Measurements from ENCODE around the gene CBL. TPM values are rescaled to one million over a fixed set of nuclear protein-coding genes. Genes with fewer than 3 reads are reported as not detected.

The CBL gene
- total RNA-seq, 1 experiment from 2014 or later, result 5.7 TPM

DNA sequence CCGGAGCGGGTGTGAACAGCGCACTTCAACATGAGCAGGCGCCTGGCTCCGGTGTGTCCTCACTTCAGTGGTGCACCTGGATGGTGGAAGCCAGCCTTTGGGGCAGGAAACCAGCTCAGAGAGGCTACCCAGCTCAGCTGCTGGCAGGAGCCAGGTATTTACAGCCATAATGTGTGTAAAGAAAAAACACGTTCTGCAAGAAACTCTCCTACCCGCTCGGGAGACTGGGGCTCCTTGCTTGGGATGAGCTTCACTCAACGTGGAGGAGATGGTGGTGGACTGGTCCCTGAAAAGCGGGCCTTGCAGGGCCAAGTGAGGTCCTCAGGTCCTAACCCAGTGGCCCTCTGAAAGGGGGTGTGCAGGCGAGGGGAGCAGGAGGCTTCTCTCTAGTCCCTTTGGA is 103.3 kb downstream of the CBL start:
- Histone ChIP-seq H3K4me3 (no peak overlapping the region), H3K9me3 (no peaks in the 10 kb centered on the region), H3K36me3 (no peaks in the 10 kb centered on the region), H3K27me3 (no peaks in the 10 kb centered on the region)
- no peak for DNase-seq

DNA sequence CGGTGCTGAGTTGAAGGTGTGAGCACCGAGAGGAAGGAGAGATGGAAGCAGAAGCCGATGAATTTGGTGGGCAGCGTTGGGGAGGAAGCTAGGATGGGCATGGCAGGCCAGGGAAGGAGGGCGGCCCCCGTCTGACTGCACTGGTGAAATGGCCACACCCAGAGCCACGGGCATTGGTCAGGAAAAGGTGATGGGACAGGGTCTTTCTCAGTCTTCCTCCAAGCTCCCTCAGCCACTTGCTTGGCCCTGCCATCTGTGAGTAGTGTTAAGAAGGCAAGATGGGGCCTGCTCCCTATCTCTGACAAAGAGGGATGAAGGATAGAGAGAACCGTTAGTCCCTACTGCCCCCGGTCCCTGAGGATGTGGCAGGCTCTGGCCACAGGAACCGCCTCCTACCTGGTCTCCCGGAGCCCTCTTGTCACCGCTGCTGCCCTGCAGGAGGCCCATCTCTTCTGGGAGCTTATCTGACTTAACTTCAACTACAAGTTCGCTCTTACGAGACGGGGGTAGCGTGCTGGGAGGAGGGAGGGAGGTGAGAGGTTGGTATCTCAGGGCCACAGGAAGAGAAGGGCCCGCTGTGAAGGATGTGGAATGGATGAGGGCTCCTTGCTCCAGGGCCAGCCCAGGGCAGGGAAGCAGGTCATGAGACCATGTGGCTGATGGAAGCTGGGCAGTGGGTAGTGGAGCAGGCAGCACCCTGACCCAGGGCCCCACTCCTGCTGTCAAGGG is 104.0 kb downstream of the CBL start:
- no peaks in the 10 kb centered on the region for H3K36me3 ChIP-seq
- no peaks in the 10 kb centered on the region for H3K9me3 ChIP-seq

DNA sequence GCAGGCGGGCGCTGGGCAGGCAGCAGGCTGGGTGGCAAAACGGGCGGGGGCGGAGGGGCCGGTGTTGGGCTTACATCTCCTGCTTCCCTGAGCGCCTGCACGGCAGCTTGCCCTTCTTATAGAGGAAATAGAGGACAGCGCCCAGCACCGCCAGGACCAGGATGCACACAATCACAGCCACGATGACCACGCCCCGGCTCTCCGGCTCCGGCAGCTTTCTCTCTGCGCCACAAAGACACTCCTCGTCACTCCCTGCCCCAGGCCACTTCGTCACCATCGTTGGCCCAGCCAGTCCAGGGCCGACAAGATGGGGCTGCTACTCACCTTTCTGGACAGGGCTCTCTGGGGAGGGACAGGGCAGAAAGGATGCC is 104.5 kb downstream of the CBL start:
- no peaks in the 10 kb centered on the region for H3K36me3 ChIP-seq
- DNase-seq, result no peak
- H3K27me3 ChIP-seq, result no peaks in the 10 kb centered on the region
- no peak overlapping the region for H3K4me3 ChIP-seq
- H3K9me3 ChIP-seq, result no peaks in the 10 kb centered on the region

More for the DNA sequence above, 104.0 kb downstream of the CBL start:
- no peak for DNase-seq
- H3K27me3 ChIP-seq, result no peaks in the 10 kb centered on the region
- H3K4me3 ChIP-seq, result no peak overlapping the region

DNA sequence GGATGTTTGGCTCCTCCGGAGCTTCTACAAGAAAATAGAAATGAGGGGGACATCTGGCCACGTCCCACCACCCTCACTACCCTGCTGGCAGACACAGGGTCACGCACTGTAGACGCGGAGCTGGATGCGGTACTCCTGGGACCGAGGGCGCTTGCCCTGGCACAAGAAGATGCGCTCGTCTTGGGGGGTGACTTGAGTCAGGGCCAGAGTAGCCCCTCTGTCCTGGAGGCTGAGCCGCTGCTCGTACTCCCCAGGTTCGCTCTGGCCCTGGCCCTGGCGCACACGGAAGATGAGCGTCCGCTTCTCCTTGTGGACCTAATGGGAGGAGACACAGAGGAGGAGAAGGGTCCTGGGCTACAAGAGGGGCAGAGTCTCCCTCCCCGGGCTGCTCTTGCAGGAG is 108.6 kb downstream of the CBL start:
- Histone ChIP-seq H3K27me3 (peaks cover 9% of the 10 kb centered on the region), H3K9me3 (no peaks in the 10 kb centered on the region), H3K36me3 (no peaks in the 10 kb centered on the region), H3K4me3 (no peak overlapping the region)
- no peak for DNase-seq

DNA sequence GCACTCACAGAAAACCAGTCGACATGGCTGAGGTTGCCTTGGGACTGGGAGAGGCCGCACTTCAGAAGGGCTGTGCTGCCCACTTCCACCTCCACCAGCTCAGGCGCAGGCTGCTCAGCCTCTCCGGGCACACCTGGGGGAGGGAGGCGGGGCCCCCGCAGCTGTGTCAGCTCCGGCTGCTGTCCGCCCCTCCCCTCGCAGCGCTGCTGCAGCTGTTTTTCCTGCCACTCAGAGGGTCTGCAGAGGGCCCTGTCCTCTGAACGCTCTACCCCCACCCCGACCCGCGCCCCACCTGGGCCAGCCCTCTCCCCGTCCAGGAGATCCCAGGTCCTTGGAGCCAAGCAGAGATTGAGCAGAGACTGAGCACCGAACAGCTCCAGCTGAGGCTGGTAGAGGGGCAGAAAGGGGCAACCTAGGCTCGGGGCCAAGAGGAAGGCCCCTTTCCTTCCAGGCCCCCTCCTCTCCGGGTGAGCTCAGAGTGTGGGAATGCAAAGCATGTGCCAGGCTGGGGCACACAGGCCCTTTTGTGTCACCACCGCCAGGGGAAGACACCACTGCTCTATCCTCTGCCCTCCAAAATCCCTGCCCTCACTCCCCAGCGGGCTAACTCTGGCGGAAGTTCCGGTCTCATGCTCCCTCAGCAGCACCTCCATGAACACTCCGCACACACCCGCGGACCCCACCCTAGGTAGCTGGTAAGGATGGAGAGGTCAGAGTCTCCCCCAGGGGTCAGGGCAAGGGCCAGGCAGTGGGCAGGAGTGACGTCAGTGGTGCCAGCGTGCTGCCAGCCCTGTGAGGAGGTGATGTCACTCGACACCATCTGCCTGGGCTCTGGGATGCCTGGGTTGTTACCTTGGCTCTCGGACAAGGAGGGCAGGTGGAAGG is 109.2 kb downstream of the CBL start:
- Histone ChIP-seq H3K9me3 (no peaks in the 10 kb centered on the region), H3K36me3 (no peaks in the 10 kb centered on the region), H3K4me3 (no peak overlapping the region), H3K27me3 (peaks cover 9% of the 10 kb centered on the region)
- peak; percentile 19 for DNase-seq

DNA sequence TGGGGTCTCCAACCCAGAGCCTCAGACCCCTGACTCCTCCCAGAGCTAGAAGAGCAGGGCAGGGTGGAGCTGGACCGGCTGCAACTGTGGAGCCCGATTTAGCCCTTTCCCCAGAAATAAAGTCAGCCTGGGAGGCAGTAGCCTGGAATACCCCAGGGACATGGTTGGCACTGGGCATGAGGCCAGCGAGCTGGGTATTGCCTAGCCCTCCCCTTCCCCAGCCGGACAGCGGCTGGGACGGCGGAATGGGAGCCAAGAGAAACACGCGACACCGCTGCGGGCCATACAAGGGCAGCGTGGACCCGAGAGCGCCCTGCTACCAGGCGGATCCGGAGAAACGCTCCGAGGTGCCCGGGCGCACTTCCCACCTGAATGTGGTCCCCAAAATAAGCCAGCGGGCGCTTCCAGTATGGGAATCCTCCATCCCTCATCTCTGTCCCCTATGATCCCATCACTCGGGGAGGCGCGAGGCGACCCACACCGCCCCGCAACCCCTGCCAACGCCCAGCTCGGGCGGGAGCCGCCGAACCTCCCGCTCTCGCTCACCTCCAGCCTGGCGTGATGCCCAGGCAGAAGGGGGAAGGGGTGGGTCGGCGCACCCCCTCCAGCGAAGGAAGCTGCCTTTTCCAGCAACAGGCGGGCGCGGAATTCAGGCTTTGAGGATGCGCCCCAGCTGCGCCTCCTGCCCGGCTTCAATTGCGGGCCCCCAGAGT is 110.0 kb downstream of the CBL start:
- no peak for DNase-seq
- Histone ChIP-seq H3K36me3 (no peaks in the 10 kb centered on the region), H3K4me3 (peak overlapping the region; percentile 41), H3K27me3 (peaks cover 9% of the 10 kb centered on the region), H3K9me3 (no peaks in the 10 kb centered on the region)

DNA sequence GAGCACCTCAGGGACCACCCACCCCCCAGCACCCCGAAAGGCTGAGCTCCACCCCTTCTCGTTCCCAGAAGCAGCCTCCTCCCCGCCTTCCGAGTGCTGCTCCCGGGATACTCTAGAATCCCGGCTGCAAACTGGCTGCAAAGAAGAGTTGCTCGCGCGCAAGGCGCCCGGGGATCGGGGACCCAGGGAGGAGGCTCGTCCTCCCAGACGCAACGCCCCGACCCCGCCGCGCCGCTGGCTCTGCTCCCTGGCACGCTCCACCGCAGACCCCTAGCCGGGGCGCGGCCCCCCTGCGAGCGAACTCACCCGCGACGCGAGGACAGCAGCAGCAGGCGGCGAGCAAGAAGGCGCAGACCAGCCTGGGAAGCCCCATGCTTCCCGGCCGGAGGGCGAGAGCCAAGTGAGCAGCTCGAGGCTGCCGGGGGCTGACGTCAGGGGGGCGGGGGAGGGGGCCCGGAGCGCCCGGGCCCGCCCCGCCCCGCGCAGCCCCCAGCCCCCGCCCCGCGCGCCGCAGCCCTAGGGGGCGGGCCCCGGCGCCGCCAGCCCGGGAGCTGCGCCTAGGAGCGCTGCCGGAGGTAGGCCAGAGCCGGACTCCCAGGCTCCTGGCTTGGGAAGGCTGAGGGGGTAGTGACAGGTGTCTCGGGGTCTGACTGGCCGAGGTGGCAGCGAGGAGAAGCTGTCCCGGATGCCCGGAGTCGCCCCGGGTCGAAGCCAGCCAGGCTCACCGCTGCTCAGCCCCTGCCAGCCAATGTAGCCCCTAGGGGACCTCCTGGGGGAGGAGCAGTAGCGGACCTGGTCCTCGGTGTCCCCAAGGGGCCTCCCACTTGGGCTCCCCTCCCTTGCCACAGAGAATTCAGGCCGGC is 110.8 kb downstream of the CBL start, which contains the start of gene MCAM:
Gene MCAM, minus strand, starts transcription at position 402 of the 863 bp plus-strand sequence. Its CDS starts 29 bp downstream, at position 373.
- no peaks in the 10 kb centered on the region for H3K9me3 ChIP-seq
- no peaks in the 10 kb centered on the region for H3K36me3 ChIP-seq
- H3K4me3 ChIP-seq, result peak within 1 kb of the TSS; percentile 41
- peak; percentile 16 for DNase-seq
- H3K27me3 ChIP-seq, result peaks cover 9% of the 10 kb centered on the region

DNA sequence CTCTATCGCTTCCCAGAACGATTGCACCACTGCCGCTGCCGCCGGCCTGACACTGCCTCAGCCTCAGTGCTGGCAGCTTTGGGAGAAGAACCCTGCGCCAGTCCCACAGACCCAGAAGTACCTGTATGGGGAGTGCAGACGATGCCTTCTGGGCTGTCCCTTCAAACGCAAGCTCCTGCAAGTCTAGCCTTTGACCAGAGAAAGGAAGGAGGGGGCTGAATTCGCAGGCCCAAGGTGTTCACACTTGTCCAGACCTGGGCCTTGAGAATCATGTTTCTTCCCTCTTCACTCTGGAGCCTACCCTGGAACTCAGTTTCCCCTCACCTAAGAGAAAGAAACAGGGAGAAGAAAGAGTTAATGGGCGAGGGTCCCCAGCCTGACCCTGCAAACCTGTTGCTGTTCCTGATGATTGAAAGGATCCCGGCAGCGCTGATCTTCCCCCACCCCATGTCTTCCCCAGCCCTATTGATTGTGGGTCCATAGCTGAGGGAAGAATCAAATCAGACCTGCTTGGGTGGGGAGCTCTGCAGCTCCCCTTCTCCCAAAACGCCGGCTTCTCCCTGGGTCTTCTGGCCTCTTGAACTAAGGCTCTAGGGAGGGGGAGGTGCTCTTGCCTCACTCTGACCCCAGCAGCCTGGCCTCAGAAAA is 111.6 kb downstream of the CBL start:
- H3K36me3 ChIP-seq, result no peaks in the 10 kb centered on the region
- no peak overlapping the region for H3K4me3 ChIP-seq
- no peaks in the 10 kb centered on the region for H3K9me3 ChIP-seq
- peaks cover 9% of the 10 kb centered on the region for H3K27me3 ChIP-seq
- DNase-seq, result no peak

DNA sequence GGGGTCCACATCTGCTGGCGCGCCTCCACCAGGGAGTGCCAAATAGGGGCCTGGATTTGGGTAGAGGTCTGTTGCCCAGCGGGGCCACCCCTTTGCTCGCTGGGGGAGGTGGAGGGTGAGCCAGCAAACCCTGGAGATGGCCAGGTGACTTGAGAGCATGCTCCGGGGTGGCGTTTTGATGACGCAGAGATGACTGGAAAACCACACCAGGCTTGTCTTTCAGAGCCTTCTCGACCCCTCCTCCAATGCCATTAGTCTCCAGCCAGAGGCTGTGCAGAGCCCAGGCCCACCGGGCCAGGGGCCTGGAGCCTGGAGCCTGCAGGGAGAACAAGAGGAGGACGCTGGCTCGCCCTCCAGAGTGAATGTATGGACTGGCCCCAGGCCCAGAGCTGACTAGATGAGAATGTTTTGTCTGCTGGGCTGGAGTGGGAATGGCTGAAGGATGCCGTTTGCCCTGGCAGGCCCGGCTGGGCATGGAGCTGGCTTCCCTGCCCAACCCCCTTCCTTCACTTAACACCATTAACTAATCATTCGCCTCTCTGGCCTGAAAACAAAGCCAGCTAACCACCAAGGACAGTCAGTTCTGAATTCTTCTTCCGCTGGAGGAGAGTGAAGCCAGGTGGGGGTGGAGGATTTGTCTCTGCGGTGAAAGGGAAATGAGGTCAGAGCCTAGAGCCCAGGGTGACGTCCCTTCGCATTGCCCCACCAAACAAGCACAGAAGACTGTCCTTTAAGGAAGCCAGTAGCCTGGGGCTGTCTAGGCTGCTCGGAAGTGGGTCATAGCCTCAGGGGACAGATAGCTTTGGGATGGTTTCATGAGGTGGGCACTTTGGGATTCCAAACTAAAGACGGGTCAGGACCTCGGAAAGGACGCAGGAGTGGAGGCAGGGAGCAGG is 112.3 kb downstream of the CBL start:
- no peaks in the 10 kb centered on the region for H3K36me3 ChIP-seq
- no peak overlapping the region for H3K4me3 ChIP-seq
- peaks cover 9% of the 10 kb centered on the region for H3K27me3 ChIP-seq
- peak; percentile 74 for DNase-seq
- H3K9me3 ChIP-seq, result no peaks in the 10 kb centered on the region

DNA sequence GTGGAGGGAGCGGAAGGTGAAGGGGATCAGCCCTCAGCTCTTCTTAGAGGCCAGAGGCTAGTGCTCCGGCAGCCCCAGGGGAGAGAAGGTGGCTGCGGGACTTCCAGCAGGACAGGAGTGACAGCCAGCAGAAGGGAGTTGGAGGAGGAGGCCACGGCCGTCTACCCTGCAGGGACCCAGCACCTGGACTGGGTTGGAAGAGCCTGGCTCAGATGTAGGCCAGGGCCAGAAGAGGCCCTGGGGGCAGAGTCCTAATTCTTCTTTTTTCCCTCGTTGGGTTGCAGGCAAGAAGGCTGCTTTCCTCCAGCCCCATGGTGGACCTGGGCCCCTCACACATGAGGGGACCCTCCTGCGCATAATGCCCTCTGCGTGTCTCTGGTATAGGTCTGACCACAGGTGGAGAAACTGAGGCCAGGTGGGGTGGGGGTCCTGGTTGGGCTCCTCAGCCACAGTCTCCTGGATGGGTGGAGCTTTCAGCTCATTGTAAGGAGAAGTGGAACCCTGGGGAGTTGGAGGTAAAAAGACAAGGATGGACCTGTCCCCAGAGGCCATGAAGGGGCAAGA is 113.1 kb downstream of the CBL start:
- Histone ChIP-seq H3K27me3 (peaks cover 9% of the 10 kb centered on the region), H3K9me3 (no peaks in the 10 kb centered on the region), H3K4me3 (no peak overlapping the region), H3K36me3 (no peaks in the 10 kb centered on the region)
- no peak for DNase-seq

DNA sequence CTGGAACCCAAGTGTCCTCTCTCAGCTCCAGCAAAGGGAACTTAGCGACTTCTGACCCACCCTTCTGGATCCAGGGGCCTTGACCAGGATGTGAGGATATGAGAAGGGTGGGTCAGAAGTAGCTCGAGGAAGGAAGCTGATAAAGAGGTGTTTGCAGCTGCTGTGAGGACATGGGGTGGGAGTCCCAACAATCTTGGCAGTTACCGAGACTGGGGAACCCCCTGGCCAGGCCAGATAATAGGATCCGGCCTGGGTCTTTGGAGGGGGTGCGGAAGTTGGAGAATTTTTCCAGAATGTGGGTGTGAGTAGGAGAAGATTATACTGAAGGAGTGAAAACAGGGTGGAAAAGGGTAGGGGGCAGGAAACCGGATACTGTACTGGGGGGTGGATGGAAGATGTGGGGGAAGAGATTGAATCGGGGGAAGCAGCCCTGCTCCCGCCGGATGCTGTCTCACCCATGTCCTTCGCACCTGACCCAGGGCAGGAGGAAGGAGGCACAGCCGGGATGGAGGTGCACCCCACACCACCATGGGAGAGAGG is 113.6 kb downstream of the CBL start:
- Histone ChIP-seq H3K9me3 (no peaks in the 10 kb centered on the region), H3K4me3 (no peak overlapping the region), H3K27me3 (peaks cover 9% of the 10 kb centered on the region), H3K36me3 (no peaks in the 10 kb centered on the region)
- no peak for DNase-seq

DNA sequence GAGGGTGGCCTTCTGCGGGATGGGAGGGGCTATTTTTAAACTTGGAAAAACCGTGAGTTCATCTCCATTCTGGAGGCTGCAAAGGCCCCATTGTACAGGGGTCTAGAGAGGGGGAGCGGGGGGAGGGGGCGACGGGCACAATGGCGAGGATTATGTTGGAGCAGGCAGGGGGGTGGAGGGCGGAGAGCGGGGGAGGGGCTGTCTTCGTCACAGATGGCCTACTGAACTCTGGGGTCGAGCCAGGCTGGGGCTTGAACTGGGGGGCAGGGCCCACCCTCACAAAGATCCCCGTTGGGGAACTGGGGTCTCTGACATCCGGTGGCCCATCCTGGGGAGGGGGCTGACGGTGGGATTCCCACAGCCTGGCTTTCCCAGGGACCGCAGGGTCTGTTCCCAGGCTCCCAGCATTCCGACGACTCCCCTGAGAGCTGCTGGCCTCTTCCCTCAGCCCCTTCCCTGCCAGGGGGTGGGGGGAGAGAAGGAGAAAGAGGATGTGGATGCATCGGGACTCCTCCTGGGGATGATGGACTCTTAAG is 114.2 kb downstream of the CBL start:
- H3K9me3 ChIP-seq, result no peaks in the 10 kb centered on the region
- no peak overlapping the region for H3K4me3 ChIP-seq
- no peaks in the 10 kb centered on the region for H3K36me3 ChIP-seq
- DNase-seq, result no peak
- H3K27me3 ChIP-seq, result peaks cover 9% of the 10 kb centered on the region

DNA sequence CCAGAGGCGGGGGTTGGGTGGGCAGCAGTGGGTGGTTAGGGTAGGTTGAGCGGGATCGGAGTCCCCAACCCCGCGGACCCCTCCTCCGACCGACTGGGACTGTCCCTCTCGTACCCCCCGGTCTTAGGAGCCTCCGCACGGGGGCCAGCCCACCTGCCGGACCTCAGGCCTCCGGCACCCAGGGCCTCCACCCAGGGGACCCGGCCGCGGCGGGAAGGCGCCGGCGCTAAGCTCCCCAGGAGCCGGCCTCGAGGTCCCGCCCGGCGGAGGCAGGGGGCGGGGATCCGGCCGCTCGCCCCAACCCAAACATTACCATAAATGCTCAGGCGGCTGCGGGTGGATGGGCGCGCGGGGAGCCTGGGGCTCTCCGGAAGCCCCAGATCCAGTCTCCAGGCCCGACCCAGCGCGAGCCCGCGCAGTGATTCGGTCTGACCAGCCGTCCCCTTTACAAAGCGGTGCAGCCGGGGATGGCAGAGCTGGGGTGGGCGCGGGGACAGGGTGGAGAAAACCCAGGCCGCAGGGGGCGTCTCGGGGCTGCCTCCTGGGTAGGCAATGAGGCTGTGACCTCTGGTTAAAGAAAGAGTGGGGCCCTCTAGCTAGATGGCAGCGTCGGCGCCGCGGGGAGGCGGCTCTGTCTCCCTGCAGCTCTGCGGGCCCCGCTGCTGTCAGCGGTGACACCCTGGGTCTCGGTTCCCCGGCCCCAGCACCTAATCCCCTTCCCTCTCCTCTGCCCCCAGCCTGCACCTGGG is 114.8 kb downstream of the CBL start:
- H3K4me3 ChIP-seq, result no peak overlapping the region
- no peak for DNase-seq
- peaks cover 9% of the 10 kb centered on the region for H3K27me3 ChIP-seq
- no peaks in the 10 kb centered on the region for H3K9me3 ChIP-seq
- no peaks in the 10 kb centered on the region for H3K36me3 ChIP-seq

DNA sequence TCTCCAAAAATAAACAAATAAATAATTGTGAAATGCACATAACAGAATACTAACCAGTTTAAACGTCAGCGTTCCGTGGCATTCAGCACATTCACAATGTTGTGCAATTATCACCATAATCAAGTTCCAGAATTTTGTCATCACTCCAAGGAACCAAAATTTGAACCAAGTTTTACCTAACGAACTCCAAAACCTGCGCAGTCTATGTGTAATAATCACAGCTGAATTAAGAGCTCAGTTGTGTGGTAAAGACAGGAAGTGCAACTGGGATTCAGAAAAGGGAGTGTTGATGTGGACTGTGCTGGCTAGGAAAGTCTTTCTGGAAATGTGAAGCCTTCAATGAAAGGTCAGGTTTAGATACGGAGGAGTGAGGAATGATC is 116.2 kb downstream of the CBL start:
- Histone ChIP-seq H3K27me3 (no peaks in the 10 kb centered on the region), H3K36me3 (no peaks in the 10 kb centered on the region), H3K4me3 (no peak overlapping the region), H3K9me3 (no peaks in the 10 kb centered on the region)
- no peak for DNase-seq

Measured in MG63 (cell line).